Astrocyte (in vitro differentiated cells and primary cell): Measurements from ENCODE around the gene ARF3. TPM values are rescaled to one million over a fixed set of nuclear protein-coding genes. Genes with fewer than 3 reads are reported as not detected.
A peak's percentile ranks its signal among the peaks of the same experiment; 100 is the strongest.

ENCODE experiments used
- DNase-seq: peaks from one replicate; pipeline ENCODE4 v3.0.0-alpha.2; 2010; ENCODE audit warnings: low read depth
- FAIRE-seq: peaks from 2 replicates; lab custom pipeline; 2011; peaks lifted over from hg19 to GRCh38; lab: Jason Lieb, UNC
- H2AFZ ChIP-seq: 2 replicates; pipeline ENCODE4 v1.6.0; 2012; ENCODE audit warnings: low read depth, low read length, inconsistent platforms
- H3K27ac ChIP-seq: 2 replicates; pipeline ENCODE4 v1.5.1; 2011; ENCODE audit warnings: low read depth, low read length, inconsistent platforms
- H3K27me3 ChIP-seq: 2 replicates; pipeline ENCODE4 v1.6.0; 2011; ENCODE audit warnings: low read length, inconsistent platforms; ENCODE audit not compliant: insufficient read depth
- H3K36me3 ChIP-seq: 2 replicates; pipeline ENCODE4 v1.5.1; 2011; ENCODE audit warnings: low read length, inconsistent platforms; ENCODE audit not compliant: insufficient read depth
- H3K4me1 ChIP-seq: 2 replicates; pipeline ENCODE4 v1.5.1; 2011; ENCODE audit warnings: low read length, inconsistent platforms; ENCODE audit not compliant: insufficient read depth
- H3K4me2 ChIP-seq: 2 replicates; pipeline ENCODE4 v1.6.0; 2012; ENCODE audit warnings: low read length, inconsistent platforms
- H3K4me3 ChIP-seq: 2 replicates; pipeline ENCODE4 v1.5.1; 2011; ENCODE audit warnings: low read depth, mild to moderate bottlenecking, low read length, inconsistent platforms; ENCODE audit not compliant: insufficient read depth
- H3K79me2 ChIP-seq: 2 replicates; pipeline ENCODE4 v1.6.0; 2012; ENCODE audit warnings: mild to moderate bottlenecking, low read length, inconsistent platforms; ENCODE audit not compliant: insufficient read depth
- H3K9ac ChIP-seq: 2 replicates; pipeline ENCODE4 v1.6.0; 2012; ENCODE audit warnings: mild to moderate bottlenecking, low read length, inconsistent platforms
- H3K9me3 ChIP-seq: 2 replicates; pipeline ENCODE4 v1.5.1; 2012; ENCODE audit warnings: low read depth, mild to moderate bottlenecking, low read length, inconsistent platforms; ENCODE audit not compliant: insufficient read depth
- H4K20me1 ChIP-seq: 2 replicates; pipeline ENCODE4 v1.6.0; 2012; ENCODE audit warnings: low read length, inconsistent platforms; ENCODE audit not compliant: insufficient read depth
- H3K27ac Mint-ChIP-seq: one replicate; pipeline ENCODE4 v1.8.0; 2021; ENCODE audit warnings: mild to moderate bottlenecking, mixed read lengths; ENCODE audit not compliant: unreplicated experiment
- H3K27me3 Mint-ChIP-seq: one replicate; pipeline ENCODE4 v1.8.0; 2021; ENCODE audit warnings: low read depth, mixed read lengths; ENCODE audit not compliant: unreplicated experiment
- H3K36me3 Mint-ChIP-seq: one replicate; pipeline ENCODE4 v1.8.0; 2021; ENCODE audit warnings: low read depth, mixed read lengths; ENCODE audit not compliant: unreplicated experiment
- H3K4me1 Mint-ChIP-seq: one replicate; pipeline ENCODE4 v1.8.0; 2021; ENCODE audit warnings: low read depth, mixed read lengths; ENCODE audit not compliant: unreplicated experiment
- H3K4me3 Mint-ChIP-seq: one replicate; pipeline ENCODE4 v1.8.0; 2021; ENCODE audit warnings: mild to moderate bottlenecking, moderate library complexity, mixed read lengths; ENCODE audit not compliant: unreplicated experiment
- H3K9me3 Mint-ChIP-seq: one replicate; pipeline ENCODE4 v1.8.0; 2021; ENCODE audit warnings: mild to moderate bottlenecking, mixed read lengths; ENCODE audit not compliant: unreplicated experiment
- CTCF ChIP-seq: IDR thresholded peaks from 2 replicates; pipeline ENCODE4 v1.5.1; 2011; ENCODE audit warnings: low read depth, mild to moderate bottlenecking, inconsistent platforms, low read length, moderate library complexity; ENCODE audit not compliant: insufficient read depth
- EZH2 ChIP-seq: IDR thresholded peaks from 2 replicates; pipeline ENCODE4 v1.6.1; 2012; ENCODE audit warnings: mild to moderate bottlenecking, low read length, inconsistent platforms; ENCODE audit not compliant: insufficient read depth
- total RNA-seq: library from RNA; stranded (reverse); gene quantifications from 2 replicates; pipeline ENCODE4 v1.2.1, GENCODE V29; 2021

ARF3 gene
- total RNA-seq, 1 donor from 2014 or later, result 229 TPM

GRCh38 chr12:48924617-48925303 lies 32.5 kb downstream of the ARF3 start:
- H3K27ac ChIP-seq, result peak overlapping the region; percentile 85
- H3K4me2 ChIP-seq, result peak overlapping the region; percentile 98
- H3K36me3 ChIP-seq, result peaks cover 26% of the 10 kb centered on the region
- H3K4me3 ChIP-seq, result peak overlapping the region; percentile 92
- H3K4me1 ChIP-seq, result peaks cover 10% of the 10 kb centered on the region
- Mint-ChIP-seq H3K9me3 (no peaks in the 10 kb centered on the region), H3K27me3 (no peaks in the 10 kb centered on the region), H3K27ac (peak overlapping the region; percentile 18), H3K4me3 (peak overlapping the region; percentile 85), H3K4me1 (peaks cover 5% of the 10 kb centered on the region), H3K36me3 (peaks cover 36% of the 10 kb centered on the region)
- peaks cover 28% of the 10 kb centered on the region for H4K20me1 ChIP-seq
- H3K79me2 ChIP-seq, result peaks cover 11% of the 10 kb centered on the region
- H2AFZ ChIP-seq, result peak overlapping the region; percentile 76
- no peaks in the 10 kb centered on the region for H3K27me3 ChIP-seq
- H3K9me3 ChIP-seq, result no peaks in the 10 kb centered on the region
- DNase-seq, result peak; percentile 32
- peak overlapping the region; percentile 98 for H3K9ac ChIP-seq
- peak; percentile 42 for TF ChIP-seq CTCF
- TF ChIP-seq EZH2, result no peak
- FAIRE-seq, result no peak

- FAIRE-seq, result no peak
- H3K36me3 ChIP-seq, result peaks cover 22% of the 10 kb centered on the region
- H3K27ac Mint-ChIP-seq, result no peak overlapping the region
Measured at GRCh38 chr12:48923117-48923516, 34.2 kb downstream of the ARF3 start.

More at GRCh38 chr12:48923117-48923516, 34.2 kb downstream of the ARF3 start:
- no peak for TF ChIP-seq EZH2
- TF ChIP-seq CTCF, result no peak
- H3K4me1 ChIP-seq, result peaks cover 10% of the 10 kb centered on the region
- H4K20me1 ChIP-seq, result peaks cover 26% of the 10 kb centered on the region
- H3K9me3 ChIP-seq, result no peaks in the 10 kb centered on the region
- no peak overlapping the region for H3K9ac ChIP-seq
- H3K27me3 Mint-ChIP-seq, result no peaks in the 10 kb centered on the region
- no peaks in the 10 kb centered on the region for H3K9me3 Mint-ChIP-seq
- no peak overlapping the region for H3K4me3 ChIP-seq
- H2AFZ ChIP-seq, result no peak overlapping the region
- peaks cover 11% of the 10 kb centered on the region for H3K79me2 ChIP-seq
- peaks cover 5% of the 10 kb centered on the region for H3K4me1 Mint-ChIP-seq
- H3K36me3 Mint-ChIP-seq, result peaks cover 36% of the 10 kb centered on the region
- no peak for DNase-seq
- H3K27me3 ChIP-seq, result no peaks in the 10 kb centered on the region
- peak overlapping the region; percentile 98 for H3K4me2 ChIP-seq
- no peak overlapping the region for H3K4me3 Mint-ChIP-seq
- no peak overlapping the region for H3K27ac ChIP-seq
